Adrenal gland (tissue), 5 donors: ENCODE results near the gene MAGI2.

Experiments used
- CTCF ChIP-seq, 6 experiments: fragments of 450-650 bp in 4 of 6; fragments of 200-600 bp in 2 of 6; sonication (generic) in 1 of 6; IDR thresholded peaks; 1 replicate in 5 of 6; 2 replicates in 1 of 6; pipeline versions ENCODE4 v1.5.1 to v1.8.0; 2016 to 2021; ENCODE audit warnings: antibody characterized with exemption in 6 of 6, mild to moderate bottlenecking in 2 of 6, moderate library complexity in 1 of 6
- POLR2A ChIP-seq, 2 donors: fragments of 450-650 bp; IDR thresholded peaks; one replicate each; pipeline ENCODE4 v1.6.1; 2017; ENCODE audit warnings: antibody characterized with exemption in 2 of 2, mild to moderate bottlenecking in 2 of 2, moderate library complexity in 1 of 2
- donor health status: DM: no; HTN: no; CAD: no.

- no peak for TF ChIP-seq CTCF (IDR thresholded peaks at IDR 0.05)
- TF ChIP-seq POLR2A (IDR thresholded peaks at IDR 0.05) = no peak
These were observed 267.9 kb downstream of the MAGI2 start for GRCh38 chr7:79185605-79186004.
